GM12865 (cell line): ENCODE measurements around the gene ERC2.
"Not testable (repeated sequence)": the region's sequence is repeated elsewhere in the genome, so short reads cannot be mapped to it uniquely, and the experiment has no call there.

Experiments used
- DNase-seq: peaks from one replicate; pipeline ENCODE4 v3.0.0; 2010; ENCODE audit warnings: low read depth
- H3K4me3 ChIP-seq: 2 replicates; pipeline ENCODE4 v1.5.1; 2011; ENCODE audit warnings: mild to moderate bottlenecking, low read depth, low read length, control low read depth
- TF ChIP-seq, protein P1 (sequence below): IDR thresholded peaks from 2 replicates; pipeline ENCODE4 v1.5.1; 2011; ENCODE audit warnings: low read length, control low read depth, low read depth, inconsistent platforms; ENCODE audit not compliant: insufficient read depth; ENCODE audit errors: missing control alignments

ERC2 gene

DNA sequence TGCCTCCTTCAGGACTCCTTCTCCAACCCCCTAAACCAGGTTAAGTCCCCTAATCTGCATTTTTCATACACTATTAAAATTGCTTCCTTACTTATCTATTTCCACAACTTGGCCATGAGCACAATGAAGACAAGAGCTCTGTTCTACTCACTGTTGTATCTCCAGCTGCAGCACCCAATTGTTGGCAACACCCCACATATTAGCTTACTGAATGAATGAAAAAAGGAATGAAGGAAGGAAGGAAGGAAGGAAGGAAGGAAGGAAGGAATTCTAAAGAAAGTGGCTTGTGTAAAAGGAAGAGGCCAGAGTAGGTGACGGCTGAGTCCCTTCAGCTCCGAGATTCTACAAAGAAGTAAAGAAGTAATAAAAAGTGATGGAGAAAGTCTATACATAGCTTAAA is 444.7 kb downstream of the ERC2 start:
- no peak overlapping the region for H3K4me3 ChIP-seq
- no peak for DNase-seq
- TF ChIP-seq, protein P1, sequence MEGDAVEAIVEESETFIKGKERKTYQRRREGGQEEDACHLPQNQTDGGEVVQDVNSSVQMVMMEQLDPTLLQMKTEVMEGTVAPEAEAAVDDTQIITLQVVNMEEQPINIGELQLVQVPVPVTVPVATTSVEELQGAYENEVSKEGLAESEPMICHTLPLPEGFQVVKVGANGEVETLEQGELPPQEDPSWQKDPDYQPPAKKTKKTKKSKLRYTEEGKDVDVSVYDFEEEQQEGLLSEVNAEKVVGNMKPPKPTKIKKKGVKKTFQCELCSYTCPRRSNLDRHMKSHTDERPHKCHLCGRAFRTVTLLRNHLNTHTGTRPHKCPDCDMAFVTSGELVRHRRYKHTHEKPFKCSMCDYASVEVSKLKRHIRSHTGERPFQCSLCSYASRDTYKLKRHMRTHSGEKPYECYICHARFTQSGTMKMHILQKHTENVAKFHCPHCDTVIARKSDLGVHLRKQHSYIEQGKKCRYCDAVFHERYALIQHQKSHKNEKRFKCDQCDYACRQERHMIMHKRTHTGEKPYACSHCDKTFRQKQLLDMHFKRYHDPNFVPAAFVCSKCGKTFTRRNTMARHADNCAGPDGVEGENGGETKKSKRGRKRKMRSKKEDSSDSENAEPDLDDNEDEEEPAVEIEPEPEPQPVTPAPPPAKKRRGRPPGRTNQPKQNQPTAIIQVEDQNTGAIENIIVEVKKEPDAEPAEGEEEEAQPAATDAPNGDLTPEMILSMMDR: no peak

DNA sequence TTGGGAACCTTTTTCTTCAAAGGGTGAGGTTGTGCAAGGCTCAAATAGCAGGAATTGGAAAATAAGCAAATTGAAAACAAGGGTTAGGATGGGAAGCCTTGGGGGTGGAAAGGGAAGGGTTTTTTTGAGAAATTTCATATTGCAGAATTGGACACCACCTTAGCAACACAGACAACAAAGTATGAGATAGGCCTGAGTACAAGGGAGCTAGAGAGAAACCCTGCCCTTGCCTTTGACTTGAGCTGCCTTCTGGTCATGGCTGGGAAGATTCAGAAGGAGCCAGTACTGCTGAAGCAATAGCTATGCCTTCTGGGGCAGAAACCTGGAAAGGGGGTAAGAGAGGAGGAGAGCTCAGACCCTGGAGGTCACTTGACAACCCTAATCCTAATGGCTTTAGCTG is 445.6 kb downstream of the ERC2 start:
- H3K4me3 ChIP-seq: no peak overlapping the region
- TF ChIP-seq, protein P1: no peak
- DNase-seq: no peak

DNA sequence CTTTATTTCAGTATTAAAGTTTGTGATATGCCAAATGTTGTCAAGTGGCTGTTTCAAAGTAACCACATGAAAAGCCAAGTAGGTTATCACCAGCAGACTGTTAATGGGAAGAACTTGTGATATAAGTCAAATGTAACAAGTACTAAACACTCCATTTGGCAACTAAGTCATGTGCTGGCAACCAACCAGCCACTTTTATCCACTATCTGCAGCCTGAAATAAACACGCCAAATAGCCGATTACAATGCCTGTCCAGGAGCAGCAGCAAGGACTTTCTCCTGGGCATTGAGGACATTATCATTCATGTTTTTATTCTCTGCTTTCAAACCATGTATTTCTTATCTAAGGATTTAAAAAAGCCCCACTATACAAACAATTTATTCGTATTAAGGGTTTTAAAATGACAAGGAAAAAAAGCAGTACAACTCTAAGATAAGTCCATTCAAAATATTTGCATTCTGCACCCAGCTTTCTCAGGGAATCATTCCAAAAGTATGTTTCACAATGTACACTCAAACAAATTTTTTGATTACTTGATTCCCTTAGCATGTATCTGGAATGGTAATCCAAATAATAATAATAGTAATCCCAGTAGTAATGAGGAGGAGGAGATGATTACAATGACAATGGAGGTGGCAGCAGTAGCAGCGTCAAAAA is 448.6 kb downstream of the ERC2 start:
- no peak for DNase-seq
- H3K4me3 ChIP-seq: no peak overlapping the region
- TF ChIP-seq, protein P1: no peak

- H3K4me3 ChIP-seq, DNase-seq: not testable (repeated sequence)
Observed at GRCh38 chr3:56015374-56015773, 452.9 kb downstream of the ERC2 start.

DNA sequence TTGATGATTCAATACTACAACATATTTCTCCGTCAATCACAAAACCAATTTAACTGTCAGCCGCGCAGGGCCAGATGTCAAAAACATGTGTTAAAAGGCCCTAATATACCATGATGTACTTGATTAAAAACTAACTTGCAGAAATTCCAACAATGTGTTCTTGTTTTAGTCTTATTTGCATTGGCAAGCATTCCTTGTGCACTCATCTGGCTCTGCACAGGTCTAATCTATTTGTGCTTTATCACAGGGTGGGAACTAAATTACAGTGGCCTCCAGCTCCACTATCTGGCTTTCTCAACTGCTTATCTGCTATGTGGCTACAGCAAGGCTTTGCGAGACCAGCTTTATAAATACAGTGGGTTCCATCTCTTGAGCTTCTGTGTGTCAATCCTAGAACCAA is 455.5 kb downstream of the ERC2 start:
- TF ChIP-seq, protein P1: no peak
- DNase-seq: no peak
- no peak overlapping the region for H3K4me3 ChIP-seq

- H3K4me3 ChIP-seq: no peak overlapping the region
- no peak for DNase-seq
- TF ChIP-seq, protein P1: no peak
Observed at GRCh38 chr3:56005196-56005805, 463.0 kb downstream of the ERC2 start.

DNA sequence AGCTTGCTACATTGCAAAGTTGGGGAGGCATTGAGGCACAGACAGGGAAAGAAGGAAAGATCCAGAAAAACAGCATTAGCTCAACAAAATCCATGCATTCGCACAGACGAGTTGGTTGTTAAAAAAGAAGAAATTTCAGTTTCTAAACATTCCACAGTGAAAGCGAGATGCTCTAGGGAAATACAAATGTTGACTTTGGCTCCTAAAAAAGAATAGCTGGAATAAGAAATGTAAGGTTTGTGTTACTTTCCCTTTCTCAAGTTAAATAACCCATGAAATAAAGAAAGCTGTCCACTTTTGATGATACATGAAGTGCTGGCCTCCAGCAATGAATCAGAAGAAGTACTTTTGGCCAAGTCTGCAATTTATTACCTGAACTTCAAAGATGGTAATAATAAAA is 465.1 kb downstream of the ERC2 start:
- TF ChIP-seq, protein P1: no peak

More for the DNA sequence above, 465.1 kb downstream of the ERC2 start:
- DNase-seq: no peak
- H3K4me3 ChIP-seq: no peak overlapping the region
